Lung (tissue), 12 donors: Measurements from ENCODE around the gene CLTA. TPM values are rescaled to one million over a fixed set of nuclear protein-coding genes. Genes with fewer than 3 reads are reported as not detected.

Source experiments
- ATAC-seq: fragments of 200-7000 bp; cut with Tn5 transposase; one replicate; pipeline ENCODE4 v1.9.1; 2020; ENCODE audit warnings: moderate number of reproducible peaks; ENCODE audit not compliant: insufficient read depth, low FRiP score
- DNase-seq, 3 donors: peaks; one replicate each; pipeline ENCODE4 v3.0.0-alpha.2; 2013 to 2017
- H3K27ac ChIP-seq, 2 donors: one replicate each; pipeline ENCODE4 v1.5.1; 2013; ENCODE audit warnings: mild to moderate bottlenecking in 2 of 2, moderate library complexity in 2 of 2, control low read depth in 1 of 2, inconsistent platforms in 1 of 2, low read depth in 1 of 2, low read length in 1 of 2
- H3K27me3 ChIP-seq, 3 donors: one replicate each; pipeline ENCODE4 v1.5.1; 2013; ENCODE audit warnings: low read length in 2 of 3; ENCODE audit not compliant: control insufficient read depth in 3 of 3, insufficient read depth in 3 of 3
- H3K36me3 ChIP-seq, 4 donors: one replicate each; pipeline ENCODE4 v1.5.1; 2013; ENCODE audit warnings: low read length in 4 of 4, mild to moderate bottlenecking in 1 of 4, moderate library complexity in 1 of 4; ENCODE audit not compliant: control insufficient read depth in 4 of 4, insufficient read depth in 4 of 4
- H3K4me1 ChIP-seq, 5 donors: one replicate each; pipeline ENCODE4 v1.5.1; 2013; ENCODE audit warnings: low read length in 5 of 5, mild to moderate bottlenecking in 2 of 5, moderate library complexity in 1 of 5; ENCODE audit not compliant: control insufficient read depth in 5 of 5, insufficient read depth in 5 of 5
- H3K4me3 ChIP-seq: one replicate; pipeline ENCODE4 v1.5.1; 2013; ENCODE audit warnings: mild to moderate bottlenecking, control low read depth, moderate library complexity
- H3K9ac ChIP-seq, 2 donors: one replicate each; pipeline ENCODE4 v1.5.1; 2013; ENCODE audit warnings: low read length in 2 of 2, control low read depth in 1 of 2; ENCODE audit not compliant: insufficient read depth in 1 of 2
- H3K9me3 ChIP-seq, 4 donors: one replicate each; pipeline ENCODE4 v1.5.1; 2013; ENCODE audit warnings: low read length in 3 of 4, mild to moderate bottlenecking in 1 of 4, moderate library complexity in 1 of 4; ENCODE audit not compliant: control insufficient read depth in 4 of 4, insufficient read depth in 3 of 4
- CTCF ChIP-seq: IDR thresholded peaks from 2 replicates; pipeline ENCODE4 v1.5.1; 2012; ENCODE audit warnings: mild to moderate bottlenecking; ENCODE audit errors: control extremely low read depth, extremely low read depth
- WGBS, 2 donors: extraction: QIAGEN DNeasy Blood & Tissue Kit; methylation state at CpG; one replicate each; pipeline ENCODE4 v1.1.7; 2013; 5-methylcytosine and 5-hydroxymethylcytosine counted together
- polyA plus RNA-seq, 2 donors: library from polyadenylated mRNA; stranded (reverse); fragments of 200-250 nt; gene quantifications; one replicate each; pipeline ENCODE4 v1.2.1, GENCODE V29; 2013
- total RNA-seq, 2 donors: library from RNA; depleted of rRNA in 1 of 2; stranded (reverse); fragments of >200 nt in 1 of 2; gene quantifications; one replicate each; pipeline ENCODE4 v1.2.1, GENCODE V29; 2014 to 2021
- donor health status: control.
- donor health status: control.
- donor health status: Bipolar disorder and iron deficiency.
- donor health status: healthy.
- donor health status: DM: yes; HTN: yes; CAD: no.

The CLTA gene
- total and polyA plus RNA-seq, 4 donors, result 143 to 269 (median 170) TPM

GRCh38 chr9:36210722-36211121 lies 20.0 kb downstream of the CLTA start:
- Histone ChIP-seq H3K27me3 (no peaks in the 10 kb centered on the region), H3K4me3 (no peak overlapping the region), H3K9ac (no peak overlapping the region), H3K4me1 (peaks cover 0 to 27% (median 3%) of the 10 kb centered on the region in 5 donors), H3K36me3 (peaks cover 11 to 62% (median 30%) of the 10 kb centered on the region in 4 donors), H3K27ac (no peak overlapping the region), H3K9me3 (no peaks in the 10 kb centered on the region)
- WGBS, 2 donors, result 84 to 90% methylated on average over 8 of the region's 8 CpGs
- DNase-seq (no peak), ATAC-seq (no peak)
- no peak for TF ChIP-seq CTCF

GRCh38 chr9:36211510-36211909 lies 20.8 kb downstream of the CLTA start:
- peak overlapping the region in 1 of 2 donors; percentile 26 for H3K27ac ChIP-seq
- H3K36me3 ChIP-seq, result peaks cover 6 to 55% (median 28%) of the 10 kb centered on the region in 4 donors
- H3K9ac ChIP-seq, result no peak overlapping the region
- no peaks in the 10 kb centered on the region for H3K9me3 ChIP-seq
- 75 to 78% methylated on average over 7 of the region's 7 CpGs for WGBS, 2 donors
- H3K4me1 ChIP-seq, result peaks cover 0 to 30% (median 3%) of the 10 kb centered on the region in 5 donors
- no peak for ATAC-seq
- no peaks in the 10 kb centered on the region for H3K27me3 ChIP-seq
- no peak for TF ChIP-seq CTCF
- no peak overlapping the region for H3K4me3 ChIP-seq
- DNase-seq, result no peak

GRCh38 chr9:36213387-36213786 lies 22.7 kb downstream of the CLTA start:
- no peak for TF ChIP-seq CTCF
- Histone ChIP-seq H3K4me1 (peaks cover 0 to 21% (median 3%) of the 10 kb centered on the region in 5 donors), H3K9me3 (no peaks in the 10 kb centered on the region), H3K27ac (no peak overlapping the region), H3K27me3 (no peaks in the 10 kb centered on the region), H3K9ac (no peak overlapping the region), H3K36me3 (peaks cover 9 to 47% (median 37%) of the 10 kb centered on the region in 4 donors), H3K4me3 (no peak overlapping the region)
- ATAC-seq (no peak), DNase-seq (no peak)
- WGBS, 2 donors, result 79 to 87% methylated on average over 4 of the region's 4 CpGs

- peaks cover 9 to 53% (median 38%) of the 10 kb centered on the region in 4 donors for H3K36me3 ChIP-seq
- WGBS, 2 donors, result 69 to 72% methylated on average over 4 of the region's 4 CpGs
- ATAC-seq (no peak), DNase-seq (no peak)
- no peak overlapping the region for H3K27ac ChIP-seq
- H3K27me3 ChIP-seq, result no peaks in the 10 kb centered on the region
- TF ChIP-seq CTCF, result no peak
- no peaks in the 10 kb centered on the region for H3K9me3 ChIP-seq
- peaks cover 0 to 21% (median 3%) of the 10 kb centered on the region in 5 donors for H3K4me1 ChIP-seq
- no peak overlapping the region for H3K9ac ChIP-seq
- no peak overlapping the region for H3K4me3 ChIP-seq
Measured at GRCh38 chr9:36213989-36214388, 23.3 kb downstream of the CLTA start.
